Measurements from ENCODE around the gene LOXHD1. TPM values are rescaled to one million over a fixed set of nuclear protein-coding genes. Genes with fewer than 3 reads are reported as not detected.

LOXHD1 gene
- total RNA-seq (1.3 TPM), polyA plus RNA-seq (ENCODE audit: insufficient read depth in 1 of 8, insufficient read length in 8 of 8, low replicate concordance in 1 of 8) (1 to 10 TPM; 1.4 to 2.6 (median 2.1) TPM)
- long read RNA-seq, donor 1 = 0 reads
- long read RNA-seq, donor 2 = 0 reads
- long read RNA-seq, donor 3 = 0 reads
- long read RNA-seq, donor 4 = 0 reads
- long read RNA-seq, donor 5 = 0 reads
- long read RNA-seq, donor 6 = 0 reads
- long read RNA-seq, donor 7 = 0 reads
- long read RNA-seq, donor 8 = 0 reads
- long read RNA-seq, donor 9 = 0 reads
- long read RNA-seq, donor 10 = 0 reads
- long read RNA-seq, donor 11 = 0 reads

GRCh38 chr18:46657115-46657955 is at the start of gene LOXHD1:
Gene LOXHD1, minus strand, starts transcription at chr18:46657220. Its CDS starts 187 bp downstream, at chr18:46657033.
- DNase-seq = no peak
- H3K9me3 ChIP-seq (replicated peaks; ENCODE audit: control insufficient read depth, low read depth, low read length) = no peaks in the 10 kb centered on the region
- no peaks in the 10 kb centered on the region for H3K36me3 ChIP-seq (ENCODE audit: control insufficient read depth, insufficient read depth, low read length)
- H3K27me3 ChIP-seq (ENCODE audit: control insufficient read depth, insufficient read depth, low read length) = peaks cover 3% of the 10 kb centered on the region
- H3K4me3 ChIP-seq (ENCODE audit: low read length) = no peak within 1 kb of the TSS
- no peak within 1 kb of the TSS for H3K27ac ChIP-seq (ENCODE audit: low read length)
- H3K4me1 ChIP-seq (ENCODE audit: control insufficient read depth, insufficient read depth, low read length) = no peaks in the 10 kb centered on the region
- WGBS (ENCODE audit: insufficient coverage) = 69% methylated on average over 24 of the region's 25 CpGs

- peaks cover 3% of the 10 kb centered on the region for H3K27me3 ChIP-seq (ENCODE audit: control insufficient read depth, insufficient read depth, low read length)
- H3K4me3 ChIP-seq (ENCODE audit: low read length) = no peak overlapping the region
- DNase-seq = no peak
- peaks cover under 1% of the 10 kb centered on the region for H3K4me1 ChIP-seq (ENCODE audit: control insufficient read depth, insufficient read depth, low read length)
- H3K36me3 ChIP-seq (ENCODE audit: control insufficient read depth, insufficient read depth, low read length) = no peaks in the 10 kb centered on the region
- no peaks in the 10 kb centered on the region for H3K9me3 ChIP-seq (replicated peaks; ENCODE audit: control insufficient read depth, low read depth, low read length)
- H3K27ac ChIP-seq (ENCODE audit: low read length) = no peak overlapping the region
- WGBS (ENCODE audit: insufficient coverage) = 17% methylated on average over 2 of the region's 5 CpGs
Measured at GRCh38 chr18:46705521-46705920, 48.5 kb upstream of the LOXHD1 start.

- no peak for DNase-seq
- Histone ChIP-seq H3K4me3 (ENCODE audit: low read length) (no peak overlapping the region), H3K27ac (ENCODE audit: low read length) (no peak overlapping the region), H3K9me3 (replicated peaks; ENCODE audit: control insufficient read depth, low read depth, low read length) (no peaks in the 10 kb centered on the region), H3K27me3 (ENCODE audit: control insufficient read depth, insufficient read depth, low read length) (peaks cover 3% of the 10 kb centered on the region), H3K4me1 (ENCODE audit: control insufficient read depth, insufficient read depth, low read length) (no peaks in the 10 kb centered on the region), H3K36me3 (ENCODE audit: control insufficient read depth, insufficient read depth, low read length) (no peaks in the 10 kb centered on the region)
- WGBS (ENCODE audit: insufficient coverage) = 76% methylated on average over 4 of the region's 4 CpGs
Measured at GRCh38 chr18:46704816-46705215, 47.8 kb upstream of the LOXHD1 start.

- WGBS (ENCODE audit: insufficient coverage) = 62% methylated on average over 4 of the region's 7 CpGs
- no peaks in the 10 kb centered on the region for H3K36me3 ChIP-seq (ENCODE audit: control insufficient read depth, insufficient read depth, low read length)
- H3K4me1 ChIP-seq (ENCODE audit: control insufficient read depth, insufficient read depth, low read length) = no peaks in the 10 kb centered on the region
- peaks cover 3% of the 10 kb centered on the region for H3K27me3 ChIP-seq (ENCODE audit: control insufficient read depth, insufficient read depth, low read length)
- no peaks in the 10 kb centered on the region for H3K9me3 ChIP-seq (replicated peaks; ENCODE audit: control insufficient read depth, low read depth, low read length)
- DNase-seq = no peak
- H3K4me3 ChIP-seq (ENCODE audit: low read length) = no peak overlapping the region
- H3K27ac ChIP-seq (ENCODE audit: low read length) = no peak overlapping the region
Measured at GRCh38 chr18:46704189-46704588, 47.2 kb upstream of the LOXHD1 start.

- Histone ChIP-seq H3K4me1 (ENCODE audit: control insufficient read depth, insufficient read depth, low read length) (no peaks in the 10 kb centered on the region), H3K9me3 (replicated peaks; ENCODE audit: control insufficient read depth, low read depth, low read length) (no peaks in the 10 kb centered on the region), H3K27ac (ENCODE audit: low read length) (no peak overlapping the region), H3K4me3 (ENCODE audit: low read length) (no peak overlapping the region), H3K36me3 (ENCODE audit: control insufficient read depth, insufficient read depth, low read length) (no peaks in the 10 kb centered on the region), H3K27me3 (ENCODE audit: control insufficient read depth, insufficient read depth, low read length) (peaks cover 3% of the 10 kb centered on the region)
- no peak for DNase-seq
- 80% methylated on average over 6 of the region's 6 CpGs for WGBS (ENCODE audit: insufficient coverage)
Measured at GRCh38 chr18:46702471-46702870, 45.5 kb upstream of the LOXHD1 start.

GRCh38 chr18:46700066-46700824 is 43.2 kb upstream of the LOXHD1 start:
- Histone ChIP-seq H3K27me3 (ENCODE audit: control insufficient read depth, insufficient read depth, low read length) (no peaks in the 10 kb centered on the region), H3K36me3 (ENCODE audit: control insufficient read depth, insufficient read depth, low read length) (no peaks in the 10 kb centered on the region), H3K9me3 (replicated peaks; ENCODE audit: control insufficient read depth, low read depth, low read length) (no peaks in the 10 kb centered on the region), H3K4me1 (ENCODE audit: control insufficient read depth, insufficient read depth, low read length) (peaks cover 5% of the 10 kb centered on the region), H3K27ac (ENCODE audit: low read length) (no peak overlapping the region), H3K4me3 (ENCODE audit: low read length) (no peak overlapping the region)
- no peak for DNase-seq
- 70% methylated on average over 3 of the region's 5 CpGs for WGBS (ENCODE audit: insufficient coverage)

GRCh38 chr18:46696702-46697101 is 39.7 kb upstream of the LOXHD1 start:
- Histone ChIP-seq H3K9me3 (replicated peaks; ENCODE audit: control insufficient read depth, low read depth, low read length) (no peaks in the 10 kb centered on the region), H3K36me3 (ENCODE audit: control insufficient read depth, insufficient read depth, low read length) (no peaks in the 10 kb centered on the region), H3K4me1 (ENCODE audit: control insufficient read depth, insufficient read depth, low read length) (peaks cover 5% of the 10 kb centered on the region), H3K27ac (ENCODE audit: low read length) (no peak overlapping the region), H3K27me3 (ENCODE audit: control insufficient read depth, insufficient read depth, low read length) (no peaks in the 10 kb centered on the region), H3K4me3 (ENCODE audit: low read length) (no peak overlapping the region)
- no peak for DNase-seq

GRCh38 chr18:46696268-46696667 is 39.2 kb upstream of the LOXHD1 start:
- peaks cover 5% of the 10 kb centered on the region for H3K4me1 ChIP-seq (ENCODE audit: control insufficient read depth, insufficient read depth, low read length)
- H3K4me3 ChIP-seq (ENCODE audit: low read length) = no peak overlapping the region
- H3K27me3 ChIP-seq (ENCODE audit: control insufficient read depth, insufficient read depth, low read length) = no peaks in the 10 kb centered on the region
- H3K27ac ChIP-seq (ENCODE audit: low read length) = no peak overlapping the region
- DNase-seq = peak; percentile 19
- 83% methylated on average over 2 of the region's 3 CpGs for WGBS (ENCODE audit: insufficient coverage)
- no peaks in the 10 kb centered on the region for H3K36me3 ChIP-seq (ENCODE audit: control insufficient read depth, insufficient read depth, low read length)
- no peaks in the 10 kb centered on the region for H3K9me3 ChIP-seq (replicated peaks; ENCODE audit: control insufficient read depth, low read depth, low read length)

GRCh38 chr18:46693996-46694395 is 37.0 kb upstream of the LOXHD1 start:
- H3K4me1 ChIP-seq (ENCODE audit: control insufficient read depth, insufficient read depth, low read length) = peaks cover 5% of the 10 kb centered on the region
- peak; percentile 52 for DNase-seq
- no peak overlapping the region for H3K4me3 ChIP-seq (ENCODE audit: low read length)
- H3K27ac ChIP-seq (ENCODE audit: low read length) = no peak overlapping the region
- H3K36me3 ChIP-seq (ENCODE audit: control insufficient read depth, insufficient read depth, low read length) = no peaks in the 10 kb centered on the region
- H3K27me3 ChIP-seq (ENCODE audit: control insufficient read depth, insufficient read depth, low read length) = no peaks in the 10 kb centered on the region
- H3K9me3 ChIP-seq (replicated peaks; ENCODE audit: control insufficient read depth, low read depth, low read length) = no peaks in the 10 kb centered on the region
- WGBS (ENCODE audit: insufficient coverage) = no CpG with 5 or more reads among the region's 2 CpGs

Measured in muscle of leg (tissue), 16 donors.